ENCODE measurements around the gene CCDC182. TPM values are rescaled to one million over a fixed set of nuclear protein-coding genes. Genes with fewer than 3 reads are reported as not detected.

The CCDC182 gene
- polyA plus RNA-seq, 1 of the 3 experiments (the other 2 are of a cell fraction): not detected

- no peaks in the 10 kb centered on the region for H4K20me1 ChIP-seq (ENCODE audit: insufficient read depth)
- no peaks in the 10 kb centered on the region for H3K36me3 ChIP-seq (replicated peaks in 1 of 2; ENCODE audit: control insufficient read depth in 1 of 2, insufficient read depth in 2 of 2, low read length in 1 of 2)
- H3K4me3 ChIP-seq (ENCODE audit: low read depth in 2 of 2, low read length in 1 of 2): no peak overlapping the region
- no peak for DNase-seq
- no peak overlapping the region for H3K9ac ChIP-seq
- no peaks in the 10 kb centered on the region for H3F3A ChIP-seq (replicated peaks; ENCODE audit: insufficient read depth)
- CTCF ChIA-PET: interaction anchor here (1.0 to 3.9 kb wide), 4 partner anchors 22 to 166 kb away, joined by 3 to 48 read pairs (median 14); no protein-coding TSS in a partner anchor
- H3K9me3 ChIP-seq: no peaks in the 10 kb centered on the region
- WGBS (ENCODE audit: low lambda C conversion rate): 59% methylated on average over 4 of the region's 4 CpGs
- H2AFZ ChIP-seq (ENCODE audit: low read depth): no peak overlapping the region
- H3K9me2 ChIP-seq: no peaks in the 10 kb centered on the region
- peaks cover 0 to 47% of the 10 kb centered on the region in 2 experiments; a peak in 2 of 4 replicates for H3K4me1 ChIP-seq (ENCODE audit: control insufficient read depth in 1 of 2, insufficient read depth in 2 of 2, low read depth in 1 of 2, low read length in 1 of 2)
- H3K4me2 ChIP-seq: no peak overlapping the region
- TF ChIP-seq RFX5 (IDR thresholded peaks at IDR 0.05; ENCODE audit: low read length): no peak
- TF ChIP-seq NFIC (IDR thresholded peaks at IDR 0.05; ENCODE audit: borderline replicate concordance): no peak
- TF ChIP-seq JUND (IDR thresholded peaks at IDR 0.05): no peak
- no peak for TF ChIP-seq IRF3 (IDR thresholded peaks at IDR 0.05; ENCODE audit: low read depth, low read length)
- TF ChIP-seq CHD2 (IDR thresholded peaks at IDR 0.05; ENCODE audit: low read length, partially characterized antibody): no peak
- TF ChIP-seq FOXJ3 (CRISPR knock-in tag; IDR thresholded peaks at IDR 0.05): no peak
- no peak for TF ChIP-seq PBX3 (IDR thresholded peaks at IDR 0.05)
- no peak for TF ChIP-seq SMC3 (IDR thresholded peaks at IDR 0.05; ENCODE audit: low read depth, low read length)
- no peak overlapping the region for H3K27ac ChIP-seq (ENCODE audit: low read depth in 2 of 2, low read length in 1 of 2)
- H3K79me2 ChIP-seq (ENCODE audit: insufficient read depth): no peaks in the 10 kb centered on the region
- POLR2A ChIA-PET: no interaction called here
- peaks cover 18% of the 10 kb centered on the region; the same call in 1 of the 2 replicates for H3K27me3 ChIP-seq (ENCODE audit: insufficient read depth)
Measured at GRCh38 chr17:57760046-57760445, 14.9 kb upstream of the CCDC182 start.

GRCh38 chr17:57758654-57759053, 13.6 kb upstream of the CCDC182 start:
- H3K27me3 ChIP-seq (ENCODE audit: insufficient read depth): peaks cover 18% of the 10 kb centered on the region; the same call in 1 of the 2 replicates
- no peaks in the 10 kb centered on the region for H3K9me2 ChIP-seq
- no peak overlapping the region for H3K9ac ChIP-seq
- H3K4me3 ChIP-seq (ENCODE audit: low read depth in 2 of 2, low read length in 1 of 2): no peak overlapping the region
- H3K36me3 ChIP-seq (replicated peaks in 1 of 2; ENCODE audit: control insufficient read depth in 1 of 2, insufficient read depth in 2 of 2, low read length in 1 of 2): no peaks in the 10 kb centered on the region
- peak; percentile 81 for DNase-seq
- TF ChIP-seq PBX3 (IDR thresholded peaks at IDR 0.05) (no peak), FOXM1 (IDR thresholded peaks at IDR 0.05; ENCODE audit: low read depth) (no peak), EP300 (IDR thresholded peaks at IDR 0.05; ENCODE audit: borderline replicate concordance in 1 of 2, low read depth in 1 of 2, low read length in 1 of 2) (peak in 1 of 2 experiments; percentile 85; a peak in 2 of 4 replicates), NRF1 (IDR thresholded peaks at IDR 0.05; ENCODE audit: low read depth, low read length) (no peak), ZBTB33 (IDR thresholded peaks at IDR 0.05; ENCODE audit: borderline replicate concordance, low read depth) (no peak), FOXJ3 (CRISPR knock-in tag; IDR thresholded peaks at IDR 0.05) (peak; percentile 35; the same call in 1 of the 2 replicates), RCOR1 (IDR thresholded peaks at IDR 0.05; ENCODE audit: low read length) (peak; percentile 94), GATA2 (CRISPR knock-in tag; IDR thresholded peaks at IDR 0.05) (peak; percentile 83), TCF12 (IDR thresholded peaks at IDR 0.05) (peak; percentile 53), CHD2 (IDR thresholded peaks at IDR 0.05; ENCODE audit: low read length, partially characterized antibody) (peak; percentile 51)
- H3K27ac ChIP-seq (ENCODE audit: low read depth in 2 of 2, low read length in 1 of 2): peak overlapping the region in 1 of 2 experiments; percentile 87; a peak in 2 of 4 replicates
- WGBS (ENCODE audit: low lambda C conversion rate): 47% methylated on average over 1 of the region's 1 CpG
- H3K4me2 ChIP-seq: no peak overlapping the region
- H3K4me1 ChIP-seq (ENCODE audit: control insufficient read depth in 1 of 2, insufficient read depth in 2 of 2, low read depth in 1 of 2, low read length in 1 of 2): peaks cover 0 to 51% of the 10 kb centered on the region in 2 experiments; a peak in 2 of 4 replicates
- H2AFZ ChIP-seq (ENCODE audit: low read depth): no peak overlapping the region
- POLR2A ChIA-PET: interaction anchor here (1.0 to 1.3 kb wide), 3 partner anchors 19 to 173 kb away, joined by 3 to 5 read pairs (median 3); no protein-coding TSS in a partner anchor
- no peaks in the 10 kb centered on the region for H3K79me2 ChIP-seq (ENCODE audit: insufficient read depth)
- no peaks in the 10 kb centered on the region for H4K20me1 ChIP-seq (ENCODE audit: insufficient read depth)
- CTCF ChIA-PET: interaction anchor here (0.6 to 3.9 kb wide), 13 partner anchors 8 to 637 kb away, joined by 3 to 48 read pairs (median 3); partner anchors contain the start of gene CCDC182
- H3K9me3 ChIP-seq: no peaks in the 10 kb centered on the region
- no peaks in the 10 kb centered on the region for H3F3A ChIP-seq (replicated peaks; ENCODE audit: insufficient read depth)

Data from SK-N-SH (cell line).